Nephron progenitor cell (in vitro differentiated cells): Measurements from ENCODE around the gene PDZRN3.

ENCODE experiments used
- DNase-seq: peaks from one replicate; pipeline ENCODE4 v3.0.0; 2021
- H3K27ac Mint-ChIP-seq: 2 replicates; pipeline ENCODE4 v1.8.0; 2021; ENCODE audit warnings: mild to moderate bottlenecking, moderate library complexity, mixed read lengths
- H3K27me3 Mint-ChIP-seq: 2 replicates; pipeline ENCODE4 v1.8.0; 2021; ENCODE audit warnings: mild to moderate bottlenecking, low read depth, mixed read lengths; ENCODE audit not compliant: poor library complexity
- H3K36me3 Mint-ChIP-seq: 2 replicates; pipeline ENCODE4 v1.8.0; 2021; ENCODE audit warnings: low read depth, mixed read lengths
- H3K4me1 Mint-ChIP-seq: 2 replicates; pipeline ENCODE4 v1.8.0; 2021; ENCODE audit warnings: mixed read lengths
- H3K4me3 Mint-ChIP-seq: 2 replicates; pipeline ENCODE4 v1.8.0; 2021; ENCODE audit warnings: mild to moderate bottlenecking, moderate library complexity, mixed read lengths
- H3K9me3 Mint-ChIP-seq: 2 replicates; pipeline ENCODE4 v1.8.0; 2021; ENCODE audit warnings: mild to moderate bottlenecking, moderate library complexity, mixed read lengths
- TF ChIP-seq, protein P1 (sequence below): fragments of 200-600 bp; sonication (generic); IDR thresholded peaks from 2 replicates; pipeline ENCODE4 v1.5.0; 2021; ENCODE audit warnings: antibody characterized with exemption

The PDZRN3 gene

DNA sequence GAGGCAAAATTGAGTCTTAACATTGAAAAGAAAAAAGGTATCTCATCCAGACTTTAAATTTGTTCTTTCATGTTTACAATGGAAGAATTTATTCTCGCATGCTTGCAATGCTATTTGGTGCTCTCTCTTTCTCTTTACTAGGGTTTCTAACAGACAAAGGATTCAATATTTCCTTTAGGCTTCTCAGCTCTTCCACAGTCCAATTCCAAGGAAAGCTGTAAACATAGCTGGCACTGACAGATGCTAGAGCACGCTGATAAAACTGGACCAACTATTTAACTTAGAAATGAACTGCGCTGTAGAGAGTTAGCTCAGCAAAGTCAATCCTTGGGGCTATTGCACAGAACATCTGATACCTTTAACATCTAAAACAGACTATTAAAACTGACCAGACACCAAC is 81.3 kb downstream of the PDZRN3 start:
- no peak for DNase-seq
- Mint-ChIP-seq H3K9me3 (peaks cover 10% of the 10 kb centered on the region), H3K4me3 (no peak overlapping the region), H3K27ac (peak overlapping the region; percentile 29), H3K36me3 (peaks cover 23% of the 10 kb centered on the region), H3K27me3 (no peaks in the 10 kb centered on the region), H3K4me1 (peaks cover 51% of the 10 kb centered on the region)
- TF ChIP-seq, protein P1, sequence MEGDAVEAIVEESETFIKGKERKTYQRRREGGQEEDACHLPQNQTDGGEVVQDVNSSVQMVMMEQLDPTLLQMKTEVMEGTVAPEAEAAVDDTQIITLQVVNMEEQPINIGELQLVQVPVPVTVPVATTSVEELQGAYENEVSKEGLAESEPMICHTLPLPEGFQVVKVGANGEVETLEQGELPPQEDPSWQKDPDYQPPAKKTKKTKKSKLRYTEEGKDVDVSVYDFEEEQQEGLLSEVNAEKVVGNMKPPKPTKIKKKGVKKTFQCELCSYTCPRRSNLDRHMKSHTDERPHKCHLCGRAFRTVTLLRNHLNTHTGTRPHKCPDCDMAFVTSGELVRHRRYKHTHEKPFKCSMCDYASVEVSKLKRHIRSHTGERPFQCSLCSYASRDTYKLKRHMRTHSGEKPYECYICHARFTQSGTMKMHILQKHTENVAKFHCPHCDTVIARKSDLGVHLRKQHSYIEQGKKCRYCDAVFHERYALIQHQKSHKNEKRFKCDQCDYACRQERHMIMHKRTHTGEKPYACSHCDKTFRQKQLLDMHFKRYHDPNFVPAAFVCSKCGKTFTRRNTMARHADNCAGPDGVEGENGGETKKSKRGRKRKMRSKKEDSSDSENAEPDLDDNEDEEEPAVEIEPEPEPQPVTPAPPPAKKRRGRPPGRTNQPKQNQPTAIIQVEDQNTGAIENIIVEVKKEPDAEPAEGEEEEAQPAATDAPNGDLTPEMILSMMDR: no peak

DNA sequence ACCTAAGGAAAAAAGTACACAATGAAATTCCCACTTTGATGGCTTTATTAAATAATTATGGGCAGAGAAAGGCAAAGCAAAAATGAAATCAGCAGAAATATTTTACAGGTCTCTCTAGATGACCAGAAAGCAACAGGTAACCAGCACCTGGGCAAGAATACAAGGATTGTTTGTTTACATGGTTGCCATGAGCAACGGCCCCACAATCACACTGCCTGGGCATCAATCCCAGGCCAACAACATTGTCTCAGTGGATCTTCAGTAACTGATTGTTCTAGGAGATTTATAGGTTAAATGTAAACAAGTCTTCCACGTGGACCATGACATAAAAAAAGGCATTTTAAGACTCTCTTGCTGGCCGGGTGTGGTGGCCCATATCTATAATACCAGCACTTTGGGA is 82.6 kb downstream of the PDZRN3 start:
- H3K27ac Mint-ChIP-seq: peak overlapping the region; percentile 6
- H3K4me3 Mint-ChIP-seq: no peak overlapping the region
- peaks cover 10% of the 10 kb centered on the region for H3K9me3 Mint-ChIP-seq
- DNase-seq: no peak
- H3K27me3 Mint-ChIP-seq: peaks cover 5% of the 10 kb centered on the region
- TF ChIP-seq, protein P1: no peak
- H3K36me3 Mint-ChIP-seq: peaks cover 23% of the 10 kb centered on the region
- peaks cover 46% of the 10 kb centered on the region for H3K4me1 Mint-ChIP-seq

DNA sequence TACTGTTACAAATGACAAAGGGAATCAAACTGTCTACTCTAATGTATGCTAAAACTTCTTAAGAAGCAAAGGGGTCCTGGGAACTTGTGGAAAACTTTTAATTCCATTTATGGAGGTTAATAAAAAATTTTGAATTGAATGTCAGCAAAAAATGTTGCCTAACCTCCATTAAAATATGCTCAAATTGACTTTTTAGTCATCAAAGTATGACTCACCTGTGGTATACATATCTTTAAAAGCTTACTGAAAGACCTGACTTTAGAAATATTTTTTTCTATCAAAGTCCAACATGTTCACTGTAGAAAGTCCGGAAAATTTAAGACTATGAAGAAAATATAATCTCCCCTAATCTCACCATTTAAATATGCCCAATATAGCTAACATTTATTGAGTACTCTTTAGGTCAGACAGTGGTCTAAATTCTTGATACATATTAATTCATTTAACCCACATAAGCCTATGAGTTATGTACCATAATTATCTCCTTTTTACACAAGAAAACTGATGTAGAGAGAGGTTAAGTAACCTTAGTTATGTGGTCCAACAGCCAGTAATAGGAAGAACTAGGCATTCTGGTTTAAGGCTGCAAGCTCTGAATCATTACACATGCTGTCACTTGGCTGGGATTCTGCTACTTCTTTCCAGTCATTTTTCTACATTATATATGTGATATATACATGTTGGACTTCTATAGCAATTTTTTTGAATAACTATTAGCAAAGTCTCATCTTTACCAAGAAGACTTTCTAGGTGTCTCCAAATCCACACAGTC is 83.6 kb downstream of the PDZRN3 start:
- H3K4me3 Mint-ChIP-seq: no peak overlapping the region
- peaks cover 46% of the 10 kb centered on the region for H3K4me1 Mint-ChIP-seq
- peaks cover 10% of the 10 kb centered on the region for H3K9me3 Mint-ChIP-seq
- H3K27me3 Mint-ChIP-seq: peaks cover 5% of the 10 kb centered on the region
- TF ChIP-seq, protein P1: no peak
- no peak overlapping the region for H3K27ac Mint-ChIP-seq
- peaks cover 16% of the 10 kb centered on the region for H3K36me3 Mint-ChIP-seq
- no peak for DNase-seq

DNA sequence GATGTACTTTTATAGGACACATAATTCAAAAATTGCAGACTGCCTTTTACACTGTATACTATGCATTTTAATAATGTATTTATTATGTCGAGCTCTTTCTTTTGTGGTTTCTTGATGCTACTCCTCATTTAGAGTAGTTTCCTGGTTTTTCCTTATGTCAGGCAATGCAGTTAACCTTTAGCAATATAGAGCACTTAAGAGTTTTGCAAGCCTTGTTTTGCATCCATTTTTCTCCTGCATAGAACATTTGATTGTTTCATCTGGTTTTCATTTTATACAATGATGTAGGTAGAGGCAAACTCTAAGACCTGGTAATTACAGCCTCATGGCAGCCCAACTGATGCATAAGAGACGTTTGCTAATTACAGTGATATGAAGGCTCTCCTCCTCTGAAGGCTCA is 86.3 kb downstream of the PDZRN3 start:
- Mint-ChIP-seq H3K27me3 (peaks cover 5% of the 10 kb centered on the region), H3K27ac (peak overlapping the region; percentile 12), H3K4me1 (peaks cover 59% of the 10 kb centered on the region), H3K36me3 (peaks cover 26% of the 10 kb centered on the region), H3K4me3 (no peak overlapping the region), H3K9me3 (peaks cover 10% of the 10 kb centered on the region)
- DNase-seq: no peak
- TF ChIP-seq, protein P1: no peak

DNA sequence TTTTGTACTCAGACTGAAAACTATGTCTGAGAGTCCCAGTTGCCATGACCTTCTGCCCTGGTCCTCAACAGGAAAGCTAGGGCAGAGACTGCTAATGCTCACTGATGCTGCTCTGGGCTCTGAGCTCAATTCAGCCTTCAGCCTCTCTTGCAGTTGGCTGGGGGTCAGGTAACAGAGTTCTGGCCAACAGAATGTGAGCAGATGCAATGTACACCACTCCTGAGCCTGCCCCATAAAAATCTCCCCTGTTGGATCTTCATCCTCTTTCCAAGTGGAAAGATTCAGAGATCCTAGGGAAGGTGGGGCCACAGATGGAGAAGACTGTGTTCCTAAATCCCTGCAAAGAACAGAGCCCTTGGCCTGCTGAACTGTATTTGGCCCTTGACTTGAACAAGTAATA is 87.8 kb downstream of the PDZRN3 start:
- H3K4me1 Mint-ChIP-seq: peaks cover 47% of the 10 kb centered on the region

More for the DNA sequence above, 87.8 kb downstream of the PDZRN3 start:
- Mint-ChIP-seq H3K4me3 (no peak overlapping the region), H3K9me3 (peaks cover 18% of the 10 kb centered on the region), H3K36me3 (peaks cover 38% of the 10 kb centered on the region), H3K27ac (no peak overlapping the region), H3K27me3 (peaks cover 5% of the 10 kb centered on the region)
- TF ChIP-seq, protein P1: no peak
- DNase-seq: no peak
